GM18511 (cell line): ENCODE data around the gene RBPJL.

Experiments used
- ATAC-seq: cut with Tn5 transposase; IDR thresholded peaks from one replicate; pipeline ENCODE4 v1.9.1; 2021; ENCODE audit warnings: mild to moderate bottlenecking, moderate library complexity; ENCODE audit not compliant: unreplicated experiment

Gene RBPJL, protein sequence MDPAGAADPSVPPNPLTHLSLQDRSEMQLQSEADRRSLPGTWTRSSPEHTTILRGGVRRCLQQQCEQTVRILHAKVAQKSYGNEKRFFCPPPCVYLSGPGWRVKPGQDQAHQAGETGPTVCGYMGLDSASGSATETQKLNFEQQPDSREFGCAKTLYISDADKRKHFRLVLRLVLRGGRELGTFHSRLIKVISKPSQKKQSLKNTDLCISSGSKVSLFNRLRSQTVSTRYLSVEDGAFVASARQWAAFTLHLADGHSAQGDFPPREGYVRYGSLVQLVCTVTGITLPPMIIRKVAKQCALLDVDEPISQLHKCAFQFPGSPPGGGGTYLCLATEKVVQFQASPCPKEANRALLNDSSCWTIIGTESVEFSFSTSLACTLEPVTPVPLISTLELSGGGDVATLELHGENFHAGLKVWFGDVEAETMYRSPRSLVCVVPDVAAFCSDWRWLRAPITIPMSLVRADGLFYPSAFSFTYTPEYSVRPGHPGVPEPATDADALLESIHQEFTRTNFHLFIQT

DNA sequence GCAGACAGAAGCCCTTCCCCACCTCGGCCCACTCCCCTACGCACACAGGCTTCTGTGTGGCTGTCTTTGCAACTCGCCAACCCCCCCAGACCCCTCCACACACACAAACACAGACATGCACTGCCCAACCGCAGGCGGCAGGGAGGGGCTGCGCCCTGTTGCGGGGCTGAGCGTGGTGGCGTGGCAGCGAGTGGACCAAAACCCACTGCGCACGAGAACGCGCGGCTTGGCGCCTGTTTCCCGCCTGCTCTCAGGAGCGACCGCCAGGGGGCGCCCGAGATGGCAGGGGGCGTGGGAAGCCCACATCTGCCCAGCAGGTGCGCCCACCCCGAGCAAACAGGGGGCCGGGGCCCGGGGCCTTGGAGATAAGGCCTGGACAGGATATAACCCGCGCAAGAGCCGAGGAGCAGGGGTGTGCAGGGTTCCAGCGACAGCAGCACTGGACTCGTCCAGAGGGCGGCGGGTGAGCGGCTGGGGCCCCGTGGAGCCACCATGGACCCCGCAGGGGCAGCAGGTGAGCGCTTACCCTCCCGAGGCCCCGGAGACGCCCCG, at the start of gene RBPJL:
RBPJL (plus strand) TSS at position 410 of the 552 bp plus-strand sequence; CDS start at position 493, 83 bp downstream.
- no peak for ATAC-seq

DNA sequence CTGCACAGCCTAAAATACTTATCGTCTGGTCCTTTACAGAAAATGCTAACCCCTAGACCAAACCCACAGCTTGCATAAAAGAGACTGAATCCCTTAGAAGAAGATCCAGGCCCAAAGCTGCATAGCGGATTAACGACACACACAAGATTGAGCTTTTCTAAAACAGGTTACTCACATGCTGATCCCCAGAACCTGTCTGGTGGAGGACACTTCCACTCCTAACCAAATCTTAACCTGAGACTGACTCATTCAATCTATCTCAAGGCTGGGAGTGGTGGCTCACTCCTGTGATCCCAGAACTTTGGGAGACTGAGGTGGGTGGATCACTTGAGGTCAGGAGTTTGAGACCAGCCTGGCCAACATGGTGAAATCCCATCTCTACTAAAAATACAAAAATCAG, 49.5 kb upstream of the RBPJL start:
- no peak for ATAC-seq

DNA sequence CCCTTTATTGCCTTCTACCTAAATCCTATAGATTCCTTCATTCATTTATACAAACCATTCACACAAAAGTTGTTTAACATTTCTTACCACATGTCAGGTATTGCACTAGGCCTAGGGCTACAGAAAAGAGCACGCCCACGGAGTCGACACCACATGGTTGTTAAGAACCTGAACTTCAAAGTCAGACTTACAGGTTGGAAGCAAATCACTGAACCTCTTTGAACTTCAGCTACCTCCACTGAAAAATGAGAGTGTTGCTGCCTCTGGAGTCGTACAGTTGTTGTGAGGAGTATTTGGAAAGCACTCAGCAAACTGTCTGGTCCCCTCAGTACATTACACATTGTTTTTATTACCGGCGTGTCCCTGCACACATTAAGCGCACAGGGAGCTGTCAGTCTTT, 48.9 kb upstream of the RBPJL start:
- no peak for ATAC-seq

DNA sequence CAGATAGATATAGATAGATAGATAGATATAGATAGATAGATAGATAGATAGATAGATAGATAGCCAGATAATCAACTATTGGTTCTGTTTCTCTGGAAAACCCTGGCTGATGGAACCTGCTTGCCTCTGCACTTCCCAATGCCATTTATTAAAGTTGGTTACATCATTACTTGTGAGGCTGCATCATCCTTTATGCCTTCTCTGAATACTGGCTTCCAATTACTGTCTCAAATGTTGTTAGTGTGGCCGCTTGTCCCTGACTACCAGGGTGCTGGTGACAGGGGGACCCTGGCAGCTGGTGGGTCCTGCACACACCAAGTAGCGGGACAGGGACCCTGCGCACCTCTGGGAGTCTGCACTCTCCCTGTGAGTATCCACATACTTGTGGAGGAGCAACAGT, 48.4 kb upstream of the RBPJL start:
- ATAC-seq, result no peak

DNA sequence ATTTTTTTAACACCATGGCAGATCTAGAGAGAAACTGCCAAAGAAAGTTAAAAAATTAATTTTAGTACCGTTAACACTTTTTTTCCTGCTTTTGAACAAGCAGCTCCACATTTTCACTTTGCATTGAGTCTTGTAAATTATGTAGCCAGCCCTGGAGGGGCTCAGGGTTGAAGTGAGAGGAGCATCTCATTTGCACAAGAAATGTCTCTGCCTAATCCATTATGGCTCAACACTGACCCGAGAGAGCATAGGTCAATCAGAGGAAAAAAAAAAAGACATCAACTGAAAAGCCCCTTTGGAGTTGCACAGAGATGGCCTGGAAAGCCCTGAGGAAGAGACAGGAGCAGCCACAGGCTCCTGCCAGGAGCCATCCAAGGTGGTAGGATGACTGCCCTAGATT, 48.0 kb upstream of the RBPJL start:
- no peak for ATAC-seq

DNA sequence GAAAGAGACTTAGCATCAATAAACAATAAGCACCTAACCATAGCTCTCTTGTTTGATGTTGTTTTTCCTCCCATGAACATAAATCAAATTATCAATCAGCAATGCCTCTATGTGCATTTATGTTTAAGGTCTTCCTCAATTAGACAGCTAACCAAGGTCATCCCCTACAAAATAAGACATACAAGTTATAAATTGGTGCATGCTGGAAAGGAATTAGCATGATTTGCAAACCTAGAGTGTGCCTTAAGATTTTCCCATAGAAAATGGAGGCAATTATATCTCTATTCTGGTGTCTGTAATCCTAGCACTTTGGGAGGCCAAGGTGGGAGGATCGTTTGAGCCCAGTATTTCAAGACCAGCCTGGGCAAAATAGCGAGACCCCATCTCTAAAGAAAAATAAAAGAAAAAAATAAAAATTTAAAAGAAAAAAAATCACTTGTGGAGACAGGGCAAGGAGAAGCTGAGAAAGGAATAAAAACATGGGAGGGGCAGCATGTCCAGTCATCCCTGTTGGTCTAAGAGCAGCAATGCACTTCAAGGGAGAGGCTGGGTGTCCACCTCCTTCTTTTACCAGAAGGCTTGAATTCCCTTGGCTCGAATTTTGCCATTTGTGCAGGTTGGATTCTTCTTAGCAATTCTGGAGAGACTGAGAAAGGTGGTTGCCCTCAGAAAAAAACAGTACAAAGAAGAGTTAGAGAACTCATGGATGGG, 42.9 kb upstream of the RBPJL start:
- ATAC-seq, result no peak

DNA sequence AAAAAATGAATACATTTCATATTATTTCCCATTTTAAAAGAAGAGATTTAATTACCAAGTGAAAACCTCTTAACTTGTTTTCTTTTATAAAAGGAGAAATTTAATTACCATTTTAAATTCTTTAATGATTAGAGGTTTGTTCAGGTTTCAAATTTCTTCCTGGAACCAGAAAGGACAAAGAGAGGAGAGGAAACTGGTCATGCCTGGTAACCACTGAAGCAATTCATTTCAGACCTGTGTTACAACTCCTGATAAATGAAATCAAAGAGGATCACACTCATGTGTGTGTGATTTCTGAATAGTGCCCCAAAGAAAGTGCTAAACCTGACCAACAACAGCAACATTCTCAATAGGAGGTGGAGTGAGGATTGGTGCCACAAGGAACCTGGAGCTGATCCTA, 39.7 kb upstream of the RBPJL start:
- no peak for ATAC-seq

DNA sequence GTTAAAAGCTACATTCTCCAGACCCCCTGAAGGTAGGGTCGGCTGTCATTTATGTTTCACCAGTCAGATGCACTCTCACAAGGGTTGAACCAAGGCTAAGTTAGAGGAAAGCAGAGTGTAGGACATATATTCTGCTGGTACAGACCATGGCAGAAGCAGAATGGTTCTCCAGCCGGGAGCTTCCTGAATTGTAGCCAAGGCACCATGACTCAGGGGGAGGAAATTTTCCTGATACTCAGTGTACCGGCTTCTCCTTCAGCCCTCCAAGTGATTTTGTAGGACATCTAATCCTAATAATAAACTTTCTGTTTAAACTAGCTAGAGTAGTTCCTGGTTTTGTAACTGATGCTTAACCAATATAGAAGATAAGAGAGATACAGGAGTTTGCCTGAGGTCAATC, 38.1 kb upstream of the RBPJL start:
- ATAC-seq, result no peak

DNA sequence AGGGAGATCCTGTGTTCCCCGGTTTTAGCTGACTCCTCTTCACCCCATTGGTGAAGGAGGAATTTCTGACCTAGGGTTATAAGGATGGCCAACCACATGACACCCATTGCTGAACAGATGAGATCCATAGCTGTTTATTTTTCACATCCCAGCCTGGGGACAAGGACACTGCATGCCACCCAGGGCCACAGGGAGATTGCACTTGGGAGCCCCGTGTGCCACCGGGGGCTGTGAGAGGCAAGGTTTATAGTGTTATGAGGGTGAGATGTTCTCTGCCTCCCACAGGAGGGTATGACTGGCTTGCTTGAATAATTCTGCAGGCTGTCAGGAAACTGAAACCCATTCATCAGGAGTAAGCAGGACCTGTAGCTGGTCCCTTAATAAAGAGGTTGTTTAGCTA, 37.6 kb upstream of the RBPJL start:
- no peak for ATAC-seq

DNA sequence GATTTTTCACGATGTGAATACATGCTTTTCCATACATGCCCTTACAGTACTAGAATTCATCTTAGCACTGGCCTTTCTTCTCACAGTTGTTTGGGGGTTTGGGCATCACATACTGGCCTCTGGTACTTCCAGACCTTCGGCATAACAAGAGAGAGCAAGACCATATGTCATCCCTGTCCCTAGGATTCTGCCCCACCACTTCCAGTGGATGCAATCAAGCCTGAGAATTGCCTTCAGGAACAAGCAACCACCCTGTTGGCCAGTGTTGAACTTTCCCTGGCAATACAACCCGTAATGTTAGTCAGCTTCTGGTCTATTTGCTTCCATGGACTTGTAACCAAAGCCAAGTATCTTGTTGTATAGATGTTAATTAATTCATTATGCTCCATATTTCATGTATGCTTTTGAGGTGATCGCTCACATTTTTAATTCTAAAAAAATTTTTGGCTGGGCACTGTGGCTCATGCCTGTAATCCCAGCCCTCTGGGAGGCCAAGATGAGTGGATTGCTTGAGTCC, 36.8 kb upstream of the RBPJL start:
- no peak for ATAC-seq

DNA sequence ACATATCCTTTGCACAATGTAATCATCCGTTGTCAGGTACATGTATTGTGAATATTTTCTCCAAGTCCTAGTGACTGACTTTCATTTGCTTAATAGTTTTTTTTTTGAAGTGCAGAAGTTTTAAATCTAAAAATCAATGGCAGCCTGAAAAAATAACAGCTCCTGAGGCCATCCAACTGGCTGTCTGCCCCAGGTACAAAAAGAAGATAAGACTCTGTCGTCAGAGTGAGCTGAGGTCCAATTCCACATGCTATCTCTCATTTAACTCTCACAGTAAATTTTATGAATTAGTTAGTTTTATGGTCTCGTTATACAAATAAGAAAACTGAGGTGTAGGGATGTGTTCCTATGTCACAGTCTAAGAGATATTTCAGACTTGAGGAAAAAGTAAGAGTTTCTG, 31.3 kb upstream of the RBPJL start:
- ATAC-seq, result no peak

DNA sequence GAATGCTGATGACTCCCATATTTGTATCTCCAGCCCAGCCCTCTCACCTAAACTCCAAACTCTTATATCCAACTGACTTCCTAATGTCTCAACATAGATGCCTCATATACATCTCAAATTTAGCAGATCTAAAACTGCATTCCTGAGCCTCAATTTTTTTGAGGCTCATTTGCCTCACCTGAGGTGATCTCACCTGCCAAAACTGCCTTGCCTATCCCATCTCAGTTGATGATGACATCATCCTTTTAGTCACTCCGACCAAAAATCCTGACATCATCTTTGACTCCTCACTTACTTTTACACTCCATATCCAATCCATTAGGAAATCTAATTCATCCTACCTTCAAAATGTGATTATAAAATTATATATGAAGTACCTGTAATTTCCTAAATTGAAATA, 26.6 kb upstream of the RBPJL start:
- ATAC-seq, result no peak

DNA sequence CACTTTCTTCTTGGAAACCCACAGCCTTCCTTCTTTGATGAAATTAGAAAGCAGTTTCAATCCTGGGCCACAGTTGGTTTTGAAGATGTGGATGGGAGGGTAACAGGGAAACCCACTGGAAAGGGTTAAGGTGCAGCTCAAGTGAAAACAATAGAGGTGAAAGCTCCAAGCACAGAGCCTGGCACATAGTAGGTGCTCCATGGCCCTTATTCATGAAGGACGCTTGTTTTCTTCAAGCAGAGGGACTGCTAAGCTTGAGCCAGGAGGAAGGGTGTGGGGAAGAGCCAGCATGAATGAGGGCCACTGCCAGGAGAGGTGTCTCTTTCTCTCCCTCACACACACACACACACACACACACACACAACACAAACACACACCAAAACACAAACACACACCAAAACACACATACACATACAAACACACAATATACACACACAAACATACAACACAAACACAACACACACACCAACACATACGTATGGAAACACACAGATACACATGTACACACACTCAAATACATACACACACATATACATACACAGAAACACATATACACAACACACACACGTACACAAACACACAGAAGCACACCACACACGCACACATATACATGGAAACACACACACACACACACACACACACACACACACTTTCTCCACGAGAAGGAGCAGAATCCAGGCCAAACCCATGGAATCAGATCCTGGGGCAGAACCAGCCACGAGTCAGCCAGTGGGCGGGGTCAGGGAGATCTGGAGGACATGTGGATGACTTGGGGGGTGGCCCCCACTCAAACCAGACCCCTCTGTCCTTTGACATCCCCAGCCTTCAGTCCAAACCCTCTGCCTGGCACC, 23.7 kb upstream of the RBPJL start:
- no peak for ATAC-seq

DNA sequence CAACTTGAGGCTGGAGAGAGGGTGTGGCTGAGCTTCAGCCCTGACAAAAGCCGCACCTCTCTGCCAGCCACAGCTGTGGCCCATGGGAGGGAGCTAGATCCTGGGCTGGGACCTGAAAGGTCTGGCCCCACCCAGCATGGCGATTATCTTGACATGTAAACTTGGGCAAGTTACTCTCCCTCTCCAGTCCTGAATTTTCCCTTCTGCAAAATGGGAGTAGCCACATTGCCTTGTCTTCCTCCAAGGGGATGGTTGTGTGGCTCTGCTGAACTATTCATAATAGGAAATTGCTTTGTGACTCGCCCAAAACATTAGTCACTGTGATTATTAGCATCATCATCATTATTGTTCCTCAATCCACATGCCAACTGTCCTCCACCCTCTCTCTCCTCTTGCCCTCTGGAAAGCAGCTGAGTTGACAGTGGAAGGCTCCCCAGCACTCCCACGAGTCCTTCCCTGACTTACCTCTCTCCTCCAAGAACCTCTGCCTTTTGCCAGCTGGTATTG, 23.0 kb upstream of the RBPJL start:
- ATAC-seq, result no peak

DNA sequence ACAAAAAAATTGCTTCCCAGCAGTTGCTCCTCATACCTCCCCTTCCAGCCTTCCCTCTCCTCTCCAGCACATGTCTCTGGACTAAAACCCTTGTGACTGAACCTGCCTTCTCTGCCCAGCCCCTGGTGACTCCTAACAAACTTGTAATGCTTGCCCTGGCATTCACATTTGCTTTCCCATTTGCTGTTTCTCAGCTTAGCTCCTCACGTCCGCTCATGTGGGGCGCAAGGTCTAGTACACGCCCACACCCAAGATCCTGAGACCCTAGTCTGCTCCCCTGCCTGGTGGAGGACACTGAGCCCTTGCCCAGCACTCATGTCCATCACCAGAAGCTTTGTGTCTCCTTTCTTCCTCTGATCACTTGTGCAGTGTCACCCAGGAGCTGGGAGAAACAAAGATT, 18.3 kb upstream of the RBPJL start:
- no peak for ATAC-seq

DNA sequence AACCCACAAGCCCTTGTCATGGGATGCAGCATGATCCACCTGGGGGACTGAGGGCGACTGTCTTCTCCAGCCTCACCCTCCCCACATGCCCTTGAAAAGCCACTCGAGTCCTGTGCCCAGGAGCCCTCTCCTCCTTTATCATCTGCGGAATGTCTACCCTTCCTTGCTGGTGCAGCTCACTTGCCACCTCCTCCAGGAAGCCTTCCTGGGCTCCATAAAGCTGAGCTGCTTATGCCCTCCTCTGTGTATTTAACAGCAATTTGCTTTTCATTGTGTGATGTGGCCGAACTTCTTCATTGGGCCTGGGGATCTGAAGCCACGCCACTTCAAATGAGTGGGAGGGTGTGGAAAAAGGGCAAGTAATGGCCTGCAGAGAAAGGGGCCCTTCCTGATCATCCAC, 17.8 kb upstream of the RBPJL start:
- no peak for ATAC-seq

DNA sequence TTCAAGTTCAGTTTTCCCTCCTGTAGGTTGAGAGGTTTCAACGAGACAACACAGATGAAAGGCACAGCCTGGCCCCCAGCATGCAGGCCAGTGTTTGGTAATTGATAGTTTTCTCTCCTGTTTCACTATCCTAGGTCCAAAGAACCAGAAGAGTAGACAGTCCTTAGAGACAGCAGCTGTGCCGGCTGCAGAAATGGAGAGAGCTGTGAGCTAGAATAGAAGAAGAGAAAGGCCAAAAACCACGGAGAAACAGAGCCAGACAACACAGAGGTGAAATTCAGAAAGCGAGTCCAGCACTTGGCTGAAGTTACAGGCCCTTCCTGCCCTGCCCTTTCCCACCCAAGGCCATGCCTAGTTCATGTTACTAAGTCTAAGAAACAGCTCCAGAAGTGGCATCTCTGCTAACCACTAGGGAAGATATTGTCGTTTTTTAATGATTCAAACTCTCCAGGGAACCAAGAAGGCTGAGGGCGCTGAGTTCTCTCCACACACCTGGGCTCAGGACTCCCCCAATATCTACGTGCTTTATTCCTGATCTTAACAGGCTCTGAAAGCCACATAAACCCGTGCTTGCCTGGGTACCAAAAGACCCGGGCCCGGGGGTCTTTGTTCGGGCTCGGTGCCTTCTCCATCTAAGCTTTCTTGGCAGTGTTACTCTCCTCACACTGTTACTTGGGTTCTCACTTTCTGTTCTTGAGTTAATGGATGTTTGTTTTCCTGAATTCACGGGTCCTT, 16.5 kb upstream of the RBPJL start:
- ATAC-seq, result no peak

DNA sequence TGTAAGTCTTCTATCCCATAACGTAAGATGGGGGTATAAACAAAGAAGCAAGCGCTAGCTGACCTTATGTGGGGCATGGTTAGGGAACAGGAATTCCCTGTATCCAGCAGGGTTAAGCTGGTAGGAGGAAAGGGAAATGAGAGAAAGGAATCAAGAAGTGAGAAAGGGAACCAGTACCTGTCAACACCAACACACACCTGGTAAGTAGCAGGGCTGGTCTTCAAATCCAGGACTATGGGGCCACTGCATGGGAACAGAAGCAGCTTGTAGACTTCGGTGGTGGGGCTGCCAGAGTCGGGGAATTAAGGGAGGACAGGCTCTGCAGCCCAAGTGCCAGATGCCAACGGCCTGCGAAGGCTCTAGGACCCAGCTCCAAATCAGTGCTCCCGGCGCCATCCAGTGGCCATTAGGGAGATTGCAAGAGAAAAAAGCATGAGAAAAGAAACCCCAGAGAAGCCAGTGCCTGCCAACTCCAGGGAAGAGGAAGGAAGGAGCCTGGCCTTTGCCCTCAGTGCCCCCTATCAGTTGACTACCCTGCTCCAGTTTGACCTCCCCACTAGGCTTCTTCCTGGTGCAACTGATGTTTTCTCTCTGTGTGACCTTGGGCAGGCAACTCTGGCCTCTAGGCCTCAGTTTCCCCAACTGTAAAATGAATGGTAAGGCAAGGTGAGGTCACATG, 15.8 kb upstream of the RBPJL start:
- no peak for ATAC-seq

DNA sequence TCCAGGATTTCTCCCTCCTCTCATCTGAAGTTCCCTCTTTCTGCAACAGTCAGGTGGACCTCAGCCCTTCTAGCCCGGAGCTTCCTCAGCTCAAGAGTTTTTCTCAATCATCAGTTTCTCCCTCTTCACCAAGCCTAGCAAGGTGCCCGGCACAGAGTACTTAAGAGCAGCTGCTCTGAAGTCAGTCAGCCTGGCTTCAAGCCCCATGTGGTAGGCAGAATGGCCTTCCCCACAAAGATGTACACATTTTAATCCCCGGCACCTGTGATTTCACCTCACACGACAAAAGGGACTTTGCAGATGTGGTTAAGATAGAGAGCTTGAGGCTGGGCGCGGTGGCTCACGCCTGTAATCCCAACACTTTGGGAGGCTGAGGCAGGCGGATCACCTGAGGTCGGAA, 15.1 kb upstream of the RBPJL start:
- ATAC-seq, result no peak
